ENCODE results near the gene ZNF785.

GRCh38 chr16:30557957-30558788, 27.3 kb downstream of the ZNF785 start, which contains the start of gene ZNF764:
- TF ChIP-seq CTCF (IDR thresholded peaks at IDR 0.05; ENCODE audit: extremely low read depth in 1 of 2, insufficient read depth in 1 of 2, low read depth in 1 of 2, low read length in 2 of 2) (no peak), MYC (IDR thresholded peaks at IDR 0.05; ENCODE audit: low read depth, low read length) (no peak), EZH2 (IDR thresholded peaks at IDR 0.05; ENCODE audit: borderline replicate concordance, low read depth, low read length, severe bottlenecking) (no peak), MAX (IDR thresholded peaks at IDR 0.05; ENCODE audit: insufficient read depth, insufficient read length) (no peak), POLR2AphosphoS5 (IDR thresholded peaks at IDR 0.05; ENCODE audit: insufficient read depth, low read depth, low read length) (peak; percentile 73), POLR2A (IDR thresholded peaks at IDR 0.05; ENCODE audit: low read depth, low read length) (peak; percentile 93), FOS (IDR thresholded peaks at IDR 0.05; ENCODE audit: borderline replicate concordance, insufficient read depth, low read length) (peak; percentile 76)
